H1 (cell line): ENCODE results near the gene ERICH6. TPM values are rescaled to one million over a fixed set of nuclear protein-coding genes. Genes with fewer than 3 reads are reported as not detected.

ENCODE experiments used
- CTCF ChIA-PET: fragments of 300-600 bp; sonication (Branson Sonifier 250); formaldehyde crosslinking; loops from one replicate; lab custom pipeline; 2021; ENCODE audit not compliant: partially characterized antibody; lab: Charles Lee
- POLR2A ChIA-PET: fragments of 300-600 bp; sonication (Branson Sonifier 250); formaldehyde crosslinking; loops from one replicate; lab custom pipeline; 2021; ENCODE audit warnings: inconsistent platforms; ENCODE audit not compliant: partially characterized antibody; lab: Charles Lee
- DNase-seq, 2 experiments: peaks; one replicate each; pipeline versions ENCODE4 v3.0.0 to v3.0.0-alpha.2; 2010 to 2022; ENCODE audit warnings: low spot score in 2 of 2, low read depth in 1 of 2, mixed read lengths in 1 of 2
- FAIRE-seq: peaks from 2 replicates; lab custom pipeline; 2011; peaks lifted over from hg19 to GRCh38; lab: Jason Lieb, UNC
- H2AFZ ChIP-seq: 2 replicates; pipeline ENCODE4 v1.8.1; 2012; ENCODE audit warnings: low read length, inconsistent platforms
- H2AK5ac ChIP-seq: 2 replicates; pipeline ENCODE4 v1.6.1; 2013; ENCODE audit warnings: low read depth, low read length
- H2BK120ac ChIP-seq: replicated peaks from 2 replicates; pipeline ENCODE3; 2013; ENCODE audit warnings: low read depth, low read length, inconsistent platforms
- H2BK12ac ChIP-seq: 2 replicates; pipeline ENCODE4 v1.6.1; 2013; ENCODE audit warnings: low read depth, low read length
- H2BK15ac ChIP-seq: 2 replicates; pipeline ENCODE4 v1.6.1; 2013; ENCODE audit warnings: low read length
- H2BK20ac ChIP-seq: 2 replicates; pipeline ENCODE4 v1.6.1; 2013; ENCODE audit warnings: low read length
- H2BK5ac ChIP-seq: 2 replicates; pipeline ENCODE4 v1.6.1; 2013; ENCODE audit warnings: low read depth, low read length
- H3K14ac ChIP-seq: 2 replicates; pipeline ENCODE4 v1.6.1; 2013; ENCODE audit warnings: inconsistent platforms; ENCODE audit not compliant: insufficient read length
- H3K18ac ChIP-seq: 2 replicates; pipeline ENCODE4 v1.6.1; 2013; ENCODE audit warnings: low read length; ENCODE audit errors: extremely low read depth
- H3K23ac ChIP-seq: 2 replicates; pipeline ENCODE4 v1.6.1; 2013; ENCODE audit warnings: inconsistent platforms; ENCODE audit not compliant: insufficient read length
- H3K23me2 ChIP-seq: 2 replicates; pipeline ENCODE4 v1.6.1; 2013; ENCODE audit warnings: low read depth, low read length
- H3K27ac ChIP-seq: 2 replicates; pipeline ENCODE4 v1.6.1; 2011; ENCODE audit warnings: low read depth, low read length, inconsistent platforms
- H3K27me3 ChIP-seq, 4 experiments: replicated peaks in 1 of 4; 1 replicate in 1 of 4; 2 replicates in 3 of 4; pipeline versions ENCODE4 v1.6.1 to v1.8.1; 2011 to 2013; ENCODE audit warnings: low read length in 3 of 4, mild to moderate bottlenecking in 3 of 4, inconsistent platforms in 2 of 4, mixed read lengths in 2 of 4, moderate library complexity in 1 of 4; ENCODE audit not compliant: control insufficient read depth in 3 of 4, insufficient read depth in 3 of 4; ENCODE audit errors: extremely low read depth in 1 of 4
- H3K36me3 ChIP-seq, 4 experiments: 2 replicates each; pipeline versions ENCODE4 v1.6.1 to v1.8.1; 2011 to 2013; ENCODE audit warnings: mild to moderate bottlenecking in 4 of 4, low read length in 3 of 4, moderate library complexity in 2 of 4, control low read depth in 1 of 4, inconsistent platforms in 1 of 4; ENCODE audit not compliant: insufficient read depth in 4 of 4, control insufficient read depth in 2 of 4
- H3K4ac ChIP-seq: replicated peaks from 2 replicates; pipeline ENCODE3; 2013; ENCODE audit warnings: low read length, low read depth, mixed read lengths, inconsistent platforms; ENCODE audit not compliant: insufficient read length
- H3K4me1 ChIP-seq, 4 experiments: replicated peaks in 1 of 4; 1 replicate in 1 of 4; 2 replicates in 3 of 4; pipeline versions ENCODE4 v1.6.1 to v1.8.1; 2011 to 2013; ENCODE audit warnings: low read length in 3 of 4, inconsistent platforms in 2 of 4, mixed read lengths in 1 of 4; ENCODE audit not compliant: insufficient read depth in 4 of 4, control insufficient read depth in 3 of 4
- H3K4me2 ChIP-seq, 2 experiments: 2 replicates each; pipeline versions ENCODE4 v1.6.1 to v1.8.1; 2011 to 2013; ENCODE audit warnings: low read depth in 2 of 2, low read length in 2 of 2, control low read depth in 1 of 2, inconsistent platforms in 1 of 2, mild to moderate bottlenecking in 1 of 2; ENCODE audit not compliant: insufficient read depth in 1 of 2
- H3K4me3 ChIP-seq, 4 experiments: fragments of 200-600, 300-600 bp in 1 of 4; sonication (generic), shearing (Covaris generic), sonication (Bioruptor Twin) in 1 of 4; 2 replicates each; pipeline versions ENCODE4 v1.5.1 to v1.8.1; 2011 to 2016; ENCODE audit warnings: low read length in 4 of 4, low read depth in 3 of 4, control low read depth in 2 of 4, inconsistent platforms in 2 of 4, mild to moderate bottlenecking in 2 of 4, mixed read lengths in 1 of 4, moderate library complexity in 1 of 4; ENCODE audit not compliant: insufficient read depth in 2 of 4; ENCODE audit errors: extremely low read depth in 1 of 4
- H3K56ac ChIP-seq: replicated peaks from 2 replicates; pipeline ENCODE3; 2013; ENCODE audit warnings: low read depth, mild to moderate bottlenecking, mixed read lengths, low read length, inconsistent platforms; ENCODE audit not compliant: insufficient read length
- H3K79me1 ChIP-seq: 2 replicates; pipeline ENCODE4 v1.6.1; 2013; ENCODE audit warnings: low read depth, low read length, control low read depth
- H3K79me2 ChIP-seq, 2 experiments: 2 replicates each; pipeline versions ENCODE4 v1.6.1 to v1.8.1; 2012 to 2013; ENCODE audit warnings: low read length in 2 of 2, mild to moderate bottlenecking in 2 of 2, inconsistent platforms in 1 of 2; ENCODE audit not compliant: insufficient read depth in 2 of 2, control insufficient read depth in 1 of 2
- H3K9ac ChIP-seq, 4 experiments: replicated peaks in 1 of 4; 1 replicate in 1 of 4; 2 replicates in 3 of 4; pipeline versions ENCODE4 v1.6.1 to v1.8.1; 2011 to 2013; ENCODE audit warnings: low read depth in 3 of 4, low read length in 3 of 4, control low read depth in 2 of 4, mild to moderate bottlenecking in 2 of 4, moderate library complexity in 2 of 4, inconsistent platforms in 1 of 4; ENCODE audit errors: extremely low read depth in 1 of 4
- H3K9me3 ChIP-seq, 2 experiments: 2 replicates each; pipeline versions ENCODE4 v1.6.1 to v1.8.1; 2012 to 2013; ENCODE audit warnings: mild to moderate bottlenecking in 2 of 2, moderate library complexity in 2 of 2, control low read depth in 1 of 2, inconsistent platforms in 1 of 2, low read depth in 1 of 2, low read length in 1 of 2, mixed read lengths in 1 of 2; ENCODE audit not compliant: insufficient read depth in 2 of 2
- H4K20me1 ChIP-seq, 2 experiments: replicated peaks in 1 of 2; 2 replicates each; pipeline versions ENCODE3 to v1.8.1; 2011 to 2013; ENCODE audit warnings: inconsistent platforms in 2 of 2, low read length in 2 of 2, mild to moderate bottlenecking in 1 of 2; ENCODE audit not compliant: insufficient read depth in 2 of 2, control insufficient read depth in 1 of 2
- H4K5ac ChIP-seq: 2 replicates; pipeline ENCODE4 v1.6.1; 2013; ENCODE audit warnings: low read length, low read depth, mixed read lengths, inconsistent platforms; ENCODE audit not compliant: insufficient read length
- H4K8ac ChIP-seq: 2 replicates; pipeline ENCODE4 v1.8.0; 2013; ENCODE audit warnings: mild to moderate bottlenecking, moderate library complexity, low read length, inconsistent platforms; ENCODE audit not compliant: insufficient read depth; ENCODE audit errors: extremely low read depth
- H4K91ac ChIP-seq: replicated peaks from 2 replicates; pipeline ENCODE3; 2013; ENCODE audit warnings: low read length, mixed read lengths, inconsistent platforms; ENCODE audit not compliant: insufficient read length
- CHD2 ChIP-seq: IDR thresholded peaks from 2 replicates; pipeline ENCODE4 v1.6.1; 2012; ENCODE audit warnings: low read length, improper control_type of control experiment
- HDAC2 ChIP-seq, 2 experiments: fragments of 300-600 bp in 1 of 2; sonication (generic) in 1 of 2; IDR thresholded peaks; 2 replicates each; pipeline ENCODE4 v1.6.1; 2011 to 2012; ENCODE audit warnings: low read depth in 2 of 2, low read length in 2 of 2, mild to moderate bottlenecking in 2 of 2, moderate library complexity in 2 of 2, borderline replicate concordance in 1 of 2, inconsistent platforms in 1 of 2
- JUN ChIP-seq: IDR thresholded peaks from 2 replicates; pipeline ENCODE4 v1.6.1; 2011; ENCODE audit warnings: low read depth, mild to moderate bottlenecking, improper control_type of control experiment, low read length
- RXRA ChIP-seq: IDR thresholded peaks from 2 replicates; pipeline ENCODE4 v1.6.1; 2011; ENCODE audit warnings: low read depth, mild to moderate bottlenecking, low read length, moderate library complexity; ENCODE audit not compliant: insufficient read depth
- SP1 ChIP-seq: IDR thresholded peaks from 2 replicates; pipeline ENCODE4 v1.6.1; 2011; ENCODE audit warnings: low read depth, low read length
- SP2 ChIP-seq: IDR thresholded peaks from 2 replicates; pipeline ENCODE4 v1.6.1; 2012; ENCODE audit warnings: mild to moderate bottlenecking, low read length, inconsistent platforms
- SP4 ChIP-seq: IDR thresholded peaks from 2 replicates; pipeline ENCODE4 v1.6.1; 2012; ENCODE audit warnings: low read length, inconsistent platforms
- TAF1 ChIP-seq: IDR thresholded peaks from 2 replicates; pipeline ENCODE4 v1.6.1; 2011; ENCODE audit warnings: mild to moderate bottlenecking, low read depth, low read length
- TAF7 ChIP-seq: optimal IDR thresholded peaks from 2 replicates; pipeline ENCODE3; 2011; ENCODE audit warnings: low read depth, mild to moderate bottlenecking, inconsistent platforms, low read length, moderate library complexity, borderline replicate concordance
- TEAD4 ChIP-seq: IDR thresholded peaks from 2 replicates; pipeline ENCODE4 v1.6.1; 2012; ENCODE audit warnings: low read depth, low read length, inconsistent platforms, mixed read lengths
- WGBS, 2 experiments: shearing (Covaris generic) in 1 of 2; methylation state at CpG; one replicate each; pipeline versions ENCODE4 v1.1.6 to v1.1.7; 2013 to 2015; ENCODE audit warnings: low lambda C conversion rate in 2 of 2, mixed read lengths in 2 of 2, inconsistent platforms in 1 of 2, low coverage in 1 of 2, missing lambda C conversion rate in 1 of 2; ENCODE audit not compliant: insufficient replicate concordance in 2 of 2, insufficient coverage in 1 of 2, insufficient read length in 1 of 2; ENCODE audit errors: extremely low coverage in 1 of 2, missing lambda C conversion rate in 1 of 2; 5-methylcytosine and 5-hydroxymethylcytosine counted together
- polyA plus RNA-seq, 7 experiments: library from polyadenylated mRNA; depleted of rRNA in 3 of 7; stranded (reverse) in 5 of 7; unstranded in 2 of 7; fragments of >200 nt in 5 of 7; fragments of 200-250 nt in 2 of 7; gene quantifications; 1 replicate in 5 of 7; 2 replicates in 1 of 7; 4 replicates in 1 of 7; pipeline versions ENCODE4 v1.2.1 to v1.2.3, GENCODE V29; 2011 to 2013; ENCODE audit warnings: missing spikeins in 2 of 7, mixed read lengths in 2 of 7
- total RNA-seq: library from RNA; stranded (reverse); fragmentation: NEBNext Ultra II Directional; extraction: Animal tissue kit (Norgen Biotek cat#: 25700); gene quantifications from 2 replicates; pipeline ENCODE4 v1.2.1, GENCODE V29; 2021

The ERICH6 gene
- total and polyA plus RNA-seq, 2 of the 8 experiments (the other 6 are each of a cell fraction or from before 2014, with no cell fraction given) = not detected

DNA sequence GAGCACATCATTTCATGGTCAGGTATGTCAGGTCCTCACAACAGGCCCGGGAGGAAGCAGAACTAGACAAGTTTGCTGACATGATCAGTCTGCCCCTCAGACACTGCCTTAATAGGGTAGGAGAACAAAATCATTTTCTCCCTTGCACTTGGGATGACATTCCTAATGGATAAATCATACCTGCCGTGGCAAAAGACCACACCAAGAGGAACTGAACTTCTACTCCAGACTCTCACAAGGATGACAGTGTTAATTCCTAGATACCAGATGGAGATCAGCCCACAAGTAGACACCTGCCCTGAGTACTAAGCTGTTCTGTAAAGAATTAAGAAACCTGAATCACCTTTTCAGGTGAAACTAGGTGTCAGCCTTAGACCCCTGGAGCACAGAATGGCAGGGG, 39.8 kb upstream of the ERICH6 start:
- H4K91ac ChIP-seq = no peak overlapping the region
- TF ChIP-seq TAF1 (no peak), HDAC2 (IDR thresholded peaks at IDR 0.05; ENCODE audit: borderline replicate concordance in 1 of 2, low read depth in 2 of 2, low read length in 2 of 2) (no peak), JUN (no peak), TAF7 (no peak), RXRA (no peak), CHD2 (no peak), SP2 (no peak), SP4 (no peak), TEAD4 (no peak), SP1 (no peak)
- H3K56ac ChIP-seq = no peak overlapping the region
- no peaks in the 10 kb centered on the region for H3K9me3 ChIP-seq
- no peak overlapping the region for H4K8ac ChIP-seq
- H2BK15ac ChIP-seq = no peak overlapping the region
- ChIA-PET POLR2A (no interaction called here), CTCF (interaction anchor here (0.7 kb wide), 1 partner anchor 18 kb away, joined by 3 read pairs; no protein-coding TSS in a partner anchor)
- no peak overlapping the region for H2AK5ac ChIP-seq
- H2BK20ac ChIP-seq = no peak overlapping the region
- H3K23me2 ChIP-seq = no peaks in the 10 kb centered on the region; the same call in 1 of the 2 replicates
- H3K4me3 ChIP-seq = no peak overlapping the region
- no peak overlapping the region for H4K5ac ChIP-seq
- no peak overlapping the region for H3K27ac ChIP-seq
- H3K4me1 ChIP-seq = no peaks in the 10 kb centered on the region
- H2BK120ac ChIP-seq = no peak overlapping the region
- 90% methylated on average over 2 of the region's 2 CpGs; no CpG with 5 or more reads in 1 of the 2 experiments for WGBS, 2 experiments
- no peaks in the 10 kb centered on the region; a peak in 1 of 4 replicates for H3K79me2 ChIP-seq
- no peak overlapping the region for H3K14ac ChIP-seq
- no peaks in the 10 kb centered on the region for H4K20me1 ChIP-seq
- no peaks in the 10 kb centered on the region for H3K36me3 ChIP-seq
- no peak overlapping the region for H2BK5ac ChIP-seq
- no peaks in the 10 kb centered on the region for H3K27me3 ChIP-seq
- H3K4me2 ChIP-seq = no peak overlapping the region
- no peak for DNase-seq
- no peak overlapping the region for H3K9ac ChIP-seq
- H3K18ac ChIP-seq = no peak overlapping the region
- no peak overlapping the region for H2BK12ac ChIP-seq
- H2AFZ ChIP-seq = no peak overlapping the region
- H3K23ac ChIP-seq = no peak overlapping the region
- FAIRE-seq = no peak
- no peak overlapping the region for H3K4ac ChIP-seq
- peaks cover 8% of the 10 kb centered on the region for H3K79me1 ChIP-seq
